ENCODE measurements around the gene C1QTNF8.

Gene C1QTNF8

DNA sequence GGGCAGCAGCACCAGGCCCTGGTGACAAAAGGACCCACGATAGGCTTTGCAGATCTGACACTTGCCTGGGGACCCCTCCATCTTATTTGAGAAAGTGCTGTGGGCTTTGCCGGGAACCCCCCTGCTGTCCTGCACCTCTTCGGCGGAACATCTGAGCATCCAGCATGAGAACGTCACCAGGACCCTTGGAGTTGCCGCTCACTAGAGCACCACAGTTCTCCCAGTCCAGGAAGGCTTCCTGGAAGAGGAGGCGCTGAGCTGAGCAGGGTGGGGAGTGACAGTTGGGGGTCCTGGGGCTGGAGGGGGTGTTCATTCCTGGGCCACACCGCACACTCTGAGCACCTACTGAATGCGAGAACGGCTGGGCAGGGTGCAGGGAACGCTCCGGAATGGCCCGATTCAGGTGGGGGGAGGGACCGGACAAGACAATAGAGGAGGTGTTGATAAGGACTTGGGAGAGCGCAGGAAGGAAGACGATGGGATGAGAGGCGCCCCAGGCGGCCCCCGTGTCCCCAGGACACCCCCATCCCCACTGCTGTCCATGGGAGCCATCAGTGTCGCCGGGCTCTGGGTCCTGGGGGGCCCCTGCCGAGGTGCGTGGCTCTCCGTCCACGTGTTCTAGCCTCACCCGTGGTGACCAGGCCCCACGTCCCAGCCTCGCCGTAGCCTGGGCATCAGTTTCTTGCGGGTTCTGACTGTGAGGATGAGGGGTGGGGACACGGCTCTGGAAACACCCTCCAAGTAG, 32.1 kb upstream of the C1QTNF8 start:
- ATAC-seq (no peak), DNase-seq (no peak)

DNA sequence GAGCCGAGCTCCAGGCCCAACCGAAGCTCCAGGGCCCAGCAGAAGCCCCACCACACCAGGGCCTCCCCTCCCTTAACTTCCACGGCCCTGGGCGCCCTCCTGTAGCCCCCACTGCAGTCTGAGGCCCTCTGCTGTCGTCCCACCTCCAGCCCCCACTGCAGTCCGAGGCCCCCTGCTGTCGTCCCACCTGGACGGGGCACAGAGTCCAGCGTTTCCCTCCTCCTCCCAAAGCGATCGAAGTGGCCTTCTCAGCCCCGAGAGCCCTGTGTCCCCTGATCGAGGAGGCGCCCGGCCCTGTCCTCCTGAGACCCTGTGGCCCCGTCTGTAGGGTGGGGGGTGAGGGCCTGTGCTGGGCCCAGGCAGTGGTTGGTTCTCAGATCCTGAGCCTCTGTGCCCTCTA, 31.1 kb upstream of the C1QTNF8 start:
- ATAC-seq (no peak), DNase-seq (no peak)

DNA sequence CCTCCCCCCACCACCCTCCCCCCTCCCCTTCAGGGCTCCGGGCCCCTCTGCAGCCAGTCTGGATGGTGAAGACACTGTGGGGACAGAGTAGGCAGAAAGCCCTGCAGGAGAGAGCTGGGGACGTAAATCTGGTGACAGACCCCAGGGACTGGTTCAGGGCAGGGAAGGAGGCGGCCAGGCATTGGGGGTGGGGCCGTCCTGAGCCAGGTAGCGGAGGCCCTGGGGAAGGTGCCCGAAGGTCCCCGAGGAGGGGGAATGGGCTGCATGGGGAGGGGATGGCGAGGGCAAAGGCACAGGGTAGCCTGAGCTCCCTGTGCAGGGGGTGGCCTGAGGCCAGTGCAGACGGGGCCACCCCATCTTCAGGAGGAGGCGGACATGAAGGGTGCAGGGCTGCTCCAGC, 30.5 kb upstream of the C1QTNF8 start:
- no peak for DNase-seq
- no peak for ATAC-seq

DNA sequence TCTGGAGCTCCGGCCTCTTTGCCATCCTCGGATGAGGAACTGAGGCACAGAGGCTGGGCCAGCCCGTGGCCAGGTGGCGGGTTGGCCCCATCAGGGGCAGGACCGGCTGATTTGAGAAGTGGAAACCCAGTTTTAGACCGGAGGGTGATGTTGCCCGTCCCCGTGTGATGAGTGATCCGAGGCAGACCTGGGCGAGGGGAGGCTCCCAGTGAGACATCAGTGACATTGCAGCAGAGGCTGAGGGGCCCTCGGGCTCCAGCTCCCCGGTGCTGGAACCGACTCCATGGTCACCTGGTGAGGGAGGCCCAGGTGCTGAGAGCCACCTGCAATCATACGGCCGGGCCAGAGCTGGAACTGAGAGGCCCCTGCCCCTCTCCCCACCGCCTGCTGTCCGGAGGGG, 30.0 kb upstream of the C1QTNF8 start:
- DNase-seq = no peak
- no peak for ATAC-seq

DNA sequence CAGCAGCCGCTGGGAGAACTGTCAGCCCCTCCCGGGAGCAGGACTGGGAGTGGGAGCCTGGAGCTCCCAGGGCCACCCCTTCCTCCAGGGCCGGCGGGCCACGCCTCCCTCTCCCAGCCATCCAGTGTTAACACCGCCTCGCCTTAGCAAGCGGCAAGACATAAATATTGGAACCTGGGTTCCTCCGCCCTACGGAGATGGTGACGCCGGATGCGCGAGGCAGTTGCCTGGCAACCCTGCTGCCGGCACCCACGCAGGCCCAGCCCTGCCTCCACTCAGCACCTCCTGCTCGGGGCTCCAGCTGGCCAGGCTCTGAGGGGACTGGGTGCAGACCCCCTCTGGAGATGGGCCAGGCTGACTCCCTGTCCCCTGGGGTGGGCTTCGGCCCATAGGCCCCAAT, 29.4 kb upstream of the C1QTNF8 start:
- ATAC-seq (no peak), DNase-seq (peak; percentile 26)

DNA sequence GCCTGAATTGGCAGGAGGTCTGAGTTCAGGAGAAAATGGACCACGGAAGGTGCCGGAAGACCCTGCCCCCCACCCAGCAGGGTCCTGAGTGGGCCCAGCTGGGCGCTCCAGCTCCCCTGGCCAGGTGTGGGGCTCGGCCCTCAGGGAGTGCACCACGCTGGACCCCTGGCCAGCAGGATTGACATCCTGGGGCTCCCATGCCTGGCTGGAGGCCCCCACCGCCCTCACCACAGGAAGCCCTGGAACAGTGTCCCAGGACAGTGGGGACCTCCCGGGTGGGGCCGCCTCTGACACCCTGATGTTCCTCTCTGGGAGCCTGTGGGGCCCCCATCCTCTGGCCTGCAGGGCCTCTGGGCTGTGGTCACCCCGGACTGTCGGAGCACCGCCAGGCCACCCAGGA, 28.8 kb upstream of the C1QTNF8 start:
- no peak for DNase-seq

DNA sequence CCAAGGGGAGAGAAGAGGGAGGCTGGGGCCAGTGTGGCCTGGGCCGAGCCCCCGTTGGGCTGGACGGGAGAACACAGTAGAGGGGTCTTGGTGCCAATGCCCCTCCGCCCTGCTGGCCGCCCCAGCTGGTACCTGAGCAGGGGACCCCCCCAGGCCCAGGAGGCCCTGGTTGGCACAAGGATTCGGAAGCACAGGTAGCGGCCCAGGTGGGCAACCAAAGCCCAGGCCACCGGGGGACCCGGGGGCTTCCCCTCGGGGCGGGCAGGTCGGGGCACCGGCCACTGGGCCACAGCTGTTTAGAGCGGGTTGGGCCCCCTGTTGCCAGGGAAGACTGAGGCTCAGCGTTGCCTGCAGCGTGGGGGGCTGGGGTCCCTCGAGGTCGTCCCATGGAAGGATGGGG, 28.2 kb upstream of the C1QTNF8 start:
- no peak for ATAC-seq
- no peak for DNase-seq

More for the DNA sequence above, 28.8 kb upstream of the C1QTNF8 start:
- no peak for ATAC-seq

DNA sequence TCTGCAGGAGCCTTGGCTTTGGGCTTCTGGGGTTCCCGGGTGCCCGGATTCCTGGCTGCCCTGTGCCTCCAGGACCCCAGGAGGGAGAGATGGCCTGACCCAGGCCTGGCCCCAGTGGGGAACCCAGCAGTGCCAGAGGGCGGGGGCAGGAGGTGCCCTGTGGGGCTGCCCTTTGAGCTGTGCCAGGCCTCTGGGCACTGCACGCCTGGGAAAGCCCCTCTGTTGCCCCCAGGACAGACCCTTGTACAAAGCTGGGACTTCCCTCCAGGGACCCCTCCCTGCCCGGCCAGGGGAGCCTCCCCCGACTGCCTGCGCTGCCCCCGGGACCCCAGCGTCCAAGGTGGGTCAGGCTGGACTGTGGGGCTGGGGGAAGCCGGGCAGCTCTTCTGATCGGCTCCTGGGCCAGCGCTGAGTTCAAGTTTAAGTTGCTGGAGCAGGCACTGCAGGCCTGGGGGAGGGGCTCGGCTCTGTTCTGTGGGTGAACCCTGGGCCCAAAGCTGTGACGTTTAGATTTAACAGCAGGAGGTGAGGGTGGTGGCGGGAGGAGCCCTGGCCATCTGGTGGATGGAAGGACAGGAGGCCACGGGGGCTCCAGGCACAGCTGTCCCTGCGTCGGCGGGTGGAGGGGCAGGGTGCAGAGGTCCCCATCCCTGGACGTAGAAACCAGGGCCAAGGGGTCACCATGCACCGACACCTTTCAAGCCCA, 27.6 kb upstream of the C1QTNF8 start:
- DNase-seq (no peak), ATAC-seq (no peak)

DNA sequence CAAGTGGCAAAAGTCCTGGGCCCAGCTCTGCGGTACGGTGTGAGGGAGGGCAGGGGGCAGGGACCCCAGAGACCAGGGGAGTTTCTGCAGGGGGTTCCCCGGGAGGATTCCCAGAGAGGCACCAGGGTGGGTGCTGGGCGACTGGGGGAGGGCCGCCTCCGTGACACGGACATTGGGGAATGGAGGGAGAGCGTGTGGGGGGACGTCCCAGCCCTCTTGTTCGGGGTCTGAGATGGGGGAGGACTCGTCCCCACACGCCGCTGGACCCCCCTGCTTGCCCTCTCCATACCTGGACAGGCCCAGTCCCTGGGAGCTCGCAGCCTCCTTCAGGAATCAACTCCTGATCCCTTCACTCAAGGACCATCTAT, 26.3 kb upstream of the C1QTNF8 start:
- DNase-seq = no peak
- ATAC-seq = no peak

DNA sequence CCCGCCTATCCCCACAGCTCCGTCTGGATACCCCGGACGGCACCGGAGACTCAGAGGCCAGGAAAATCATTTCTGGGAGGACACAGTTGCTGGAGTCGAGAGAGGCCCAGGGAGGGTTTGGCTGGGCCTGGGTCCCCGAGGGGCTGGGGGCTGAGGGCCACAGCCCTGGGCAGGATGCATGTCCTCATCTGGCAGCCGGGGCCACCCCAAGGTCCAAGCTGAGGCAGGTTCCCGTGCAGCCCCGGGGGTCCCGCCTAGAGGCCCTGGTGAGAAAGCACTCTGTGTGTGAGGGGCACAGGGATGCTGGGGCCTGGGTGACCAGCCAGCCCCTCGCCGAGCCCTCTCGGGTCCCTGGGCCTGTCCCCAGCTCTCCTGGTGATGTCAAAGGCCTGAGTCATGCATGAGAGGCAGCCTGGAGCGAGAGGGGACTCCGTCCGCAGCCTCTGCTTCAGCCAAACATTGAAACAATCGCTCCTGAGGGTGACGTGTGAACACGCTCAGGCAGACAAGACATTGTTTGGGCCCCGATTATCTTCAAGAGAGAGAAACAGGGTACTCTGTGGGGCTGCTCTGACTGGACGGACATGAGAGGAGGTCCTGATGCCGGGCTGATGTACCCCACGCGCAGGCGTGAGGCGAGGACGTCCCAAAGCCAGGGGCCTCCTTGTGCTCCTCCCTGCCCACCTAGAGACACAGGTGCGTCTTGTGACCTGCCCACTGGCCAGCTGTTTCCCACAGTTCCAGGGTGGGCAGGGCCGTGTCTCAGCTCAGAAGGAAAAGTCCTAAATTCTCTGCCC, 25.8 kb upstream of the C1QTNF8 start:
- no peak for DNase-seq
- ATAC-seq = no peak

DNA sequence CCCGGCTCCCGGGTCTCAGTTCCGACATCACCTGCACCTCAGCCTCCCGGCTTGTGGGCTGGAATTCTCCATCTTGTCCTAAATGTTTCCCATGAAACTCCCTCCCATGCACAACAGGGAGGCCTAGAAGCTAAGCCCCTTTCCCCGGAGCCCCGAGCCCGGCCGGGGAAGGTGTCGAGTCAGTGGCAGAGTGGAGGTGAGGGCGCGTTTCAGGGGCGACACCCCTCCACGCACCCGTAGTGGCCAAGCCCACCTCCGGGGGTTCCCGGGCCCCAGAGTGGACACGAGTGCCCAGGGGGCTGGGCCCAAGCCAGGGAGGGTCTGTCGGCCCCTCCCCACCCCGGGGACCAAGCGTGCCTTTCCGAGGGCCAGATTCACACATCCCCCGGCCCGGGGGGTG, 25.0 kb upstream of the C1QTNF8 start:
- DNase-seq = no peak
- no peak for ATAC-seq

DNA sequence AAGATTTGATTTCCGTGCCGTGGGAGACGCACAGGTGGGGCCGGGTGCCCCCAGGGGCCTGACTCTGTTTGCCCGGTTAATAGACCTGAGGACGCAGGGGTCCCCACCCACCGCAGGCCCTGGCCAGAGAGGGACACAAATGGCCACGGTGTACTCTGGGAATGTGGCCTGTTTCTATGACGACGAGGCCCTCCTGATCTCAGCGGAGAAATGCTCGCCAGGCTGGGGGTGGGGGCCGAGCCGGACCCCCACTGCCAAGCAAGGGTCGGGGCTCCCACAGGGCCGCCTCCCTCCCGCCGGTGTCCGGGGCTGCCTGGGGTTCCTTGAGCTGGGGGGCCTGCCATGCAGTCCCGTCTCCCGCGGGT, 24.5 kb upstream of the C1QTNF8 start:
- ATAC-seq = no peak
- DNase-seq = no peak

DNA sequence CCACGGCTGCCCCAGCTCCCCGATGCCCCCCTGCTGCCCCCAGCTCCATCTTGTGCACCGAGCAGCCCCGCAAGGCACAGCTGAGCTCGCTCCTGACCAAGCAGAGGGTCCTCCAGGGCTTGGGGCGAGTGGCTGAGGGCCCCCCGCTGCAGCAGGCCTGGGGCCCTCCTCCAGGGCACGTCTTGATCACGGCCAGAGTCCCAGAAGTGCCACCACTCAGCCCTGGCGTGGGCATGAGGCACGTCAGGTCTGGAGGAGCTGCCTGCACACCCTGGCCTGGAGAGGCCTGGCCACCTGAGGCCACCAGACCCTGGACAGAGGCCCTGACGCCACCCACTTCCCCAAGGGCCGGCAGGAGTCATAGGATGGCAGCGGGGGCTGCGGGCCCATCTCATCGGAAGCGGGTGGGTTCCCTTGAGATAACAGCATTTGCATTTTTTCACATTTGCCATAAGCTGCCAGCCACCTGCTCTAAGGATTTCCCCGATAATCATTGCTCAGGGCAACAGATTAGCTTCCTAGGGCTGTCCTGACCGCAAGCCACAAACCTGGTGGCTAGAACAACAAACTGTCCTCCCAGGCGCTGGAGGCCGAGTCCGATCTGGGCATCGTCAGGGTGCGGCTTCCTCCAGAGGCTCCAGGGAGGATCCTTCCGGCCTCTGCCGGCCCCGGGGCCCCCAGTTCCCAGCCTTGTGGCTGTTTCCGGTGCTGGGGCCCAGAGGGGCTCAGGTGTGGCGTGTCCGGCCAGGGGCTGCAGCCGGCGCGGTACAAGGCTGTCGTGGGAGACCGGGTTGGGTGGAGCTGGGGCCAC, 23.9 kb upstream of the C1QTNF8 start:
- DNase-seq (no peak), ATAC-seq (no peak)

DNA sequence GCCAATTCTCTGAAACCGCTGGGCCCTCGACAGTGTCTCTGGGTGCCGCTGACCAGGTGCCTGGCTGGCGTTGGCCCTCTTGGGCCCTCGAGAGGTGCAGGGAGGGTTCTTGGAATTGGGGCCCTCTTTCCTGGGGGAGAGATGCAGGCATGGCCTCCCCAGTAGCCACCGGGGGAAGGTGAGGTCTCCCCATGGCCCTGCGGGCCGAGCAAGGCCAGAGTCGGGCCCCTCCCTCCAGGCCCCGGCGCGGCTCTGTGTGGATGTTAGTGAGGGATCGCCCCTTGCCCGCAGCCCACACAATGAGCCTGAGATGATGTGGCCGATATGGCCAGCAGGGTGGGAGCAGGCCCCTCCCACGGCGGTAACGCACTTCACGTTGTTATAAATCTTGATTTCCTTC, 23.1 kb upstream of the C1QTNF8 start:
- DNase-seq (no peak), ATAC-seq (no peak)

DNA sequence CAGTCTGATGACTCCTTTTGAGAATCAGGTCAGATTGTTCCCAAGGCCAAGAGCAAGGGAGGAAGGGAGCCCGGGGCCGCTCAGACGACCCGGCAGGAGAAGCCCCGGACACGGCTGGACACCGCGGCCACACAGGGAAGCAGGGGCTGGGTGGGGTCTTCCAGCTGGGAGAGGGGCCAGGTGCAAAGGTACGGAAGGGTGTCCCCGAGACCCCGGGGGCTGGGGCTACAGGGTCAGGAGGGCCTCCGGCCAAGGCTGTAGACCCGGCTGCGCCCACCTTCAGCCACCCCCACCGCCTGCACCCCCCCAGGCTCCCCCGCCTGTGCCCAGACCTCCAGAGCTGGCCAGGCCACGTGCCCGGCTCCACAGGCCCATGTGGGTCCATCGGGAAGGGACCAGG, 21.9 kb upstream of the C1QTNF8 start:
- ATAC-seq = no peak
- DNase-seq = no peak

DNA sequence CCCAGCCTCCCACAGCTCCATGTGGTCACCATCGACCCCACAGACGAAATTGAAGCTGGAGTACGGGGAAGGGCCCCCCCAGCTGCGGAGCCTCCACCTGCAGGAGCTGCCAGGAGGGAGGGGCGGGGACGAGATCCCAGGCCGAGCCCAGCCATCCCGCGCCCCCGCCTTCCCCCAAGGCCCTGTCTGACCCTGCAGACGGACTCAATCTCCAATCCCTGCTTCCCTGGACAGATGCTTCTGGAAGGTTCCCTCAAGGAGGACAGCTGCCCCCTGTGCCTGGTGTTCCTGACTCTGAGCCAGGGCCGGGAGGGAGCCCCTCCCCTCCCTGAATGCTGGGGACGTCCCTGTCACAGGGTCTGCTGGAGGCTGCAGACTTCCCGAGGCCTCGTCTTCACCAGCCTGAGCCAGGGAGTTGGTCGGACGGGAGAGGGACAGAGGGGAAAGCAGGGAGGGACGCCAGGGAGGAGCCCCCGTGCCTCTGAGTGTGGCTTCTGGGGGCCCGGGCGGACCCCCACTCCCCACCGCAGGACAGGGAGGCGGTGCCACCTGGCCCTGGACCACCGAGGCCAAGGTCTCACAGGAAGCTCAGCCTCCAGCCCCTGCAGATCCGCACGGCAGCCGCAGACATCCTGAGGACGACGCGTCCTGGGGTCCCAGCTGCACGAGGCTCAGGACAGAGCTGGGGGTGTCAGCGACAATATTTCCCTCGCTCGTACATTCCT, 21.3 kb upstream of the C1QTNF8 start:
- ATAC-seq (no peak), DNase-seq (no peak)

DNA sequence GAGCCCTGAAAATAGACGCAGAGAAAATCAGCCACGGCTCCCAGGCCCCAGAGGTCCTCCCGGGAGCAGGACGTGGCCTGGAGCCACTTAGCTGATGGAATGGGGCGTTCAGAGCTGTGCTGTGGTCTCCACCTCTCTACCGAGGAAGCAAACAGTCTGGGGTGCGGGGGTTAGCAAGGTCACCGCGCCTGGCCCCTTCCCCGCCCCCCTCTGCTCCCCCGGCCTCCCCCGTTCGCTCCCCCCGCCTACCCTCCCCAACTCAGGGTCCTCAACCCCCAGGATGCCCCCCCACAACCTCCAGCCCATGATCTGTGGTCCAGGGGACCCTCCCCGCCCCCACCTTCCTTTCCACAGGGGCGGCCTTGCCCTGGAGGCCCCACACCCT, 20.6 kb upstream of the C1QTNF8 start:
- DNase-seq = no peak
- no peak for ATAC-seq

DNA sequence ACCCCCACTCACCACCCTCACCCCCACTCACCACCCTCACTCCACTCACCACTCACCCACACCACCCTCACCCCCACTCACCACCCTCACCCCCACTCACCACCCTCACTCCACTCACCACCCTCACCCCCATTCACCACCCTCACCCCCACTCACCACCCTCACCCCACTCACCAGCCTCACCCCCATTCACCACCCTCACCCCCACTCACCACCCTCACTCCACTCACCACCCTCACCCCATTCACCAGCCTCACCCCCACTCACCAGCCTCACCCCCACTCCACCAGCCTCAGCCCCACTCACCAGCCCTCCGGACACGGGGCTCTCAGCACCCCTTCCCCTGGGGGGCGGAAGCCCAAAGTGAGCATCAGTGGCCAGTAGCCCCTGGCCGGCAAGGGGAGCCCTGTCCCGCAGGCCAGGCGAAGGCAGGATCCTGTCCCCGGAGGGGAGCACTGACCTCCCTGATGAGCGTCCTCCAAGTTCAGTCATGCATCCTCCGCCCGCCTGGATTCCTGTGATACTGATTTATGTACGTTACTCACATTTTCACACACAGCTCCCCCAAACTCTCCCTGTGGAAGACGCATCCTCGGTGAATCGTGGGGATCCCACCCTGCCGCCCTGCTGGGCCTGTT, 18.0 kb upstream of the C1QTNF8 start:
- DNase-seq (no peak), ATAC-seq (no peak)

DNA sequence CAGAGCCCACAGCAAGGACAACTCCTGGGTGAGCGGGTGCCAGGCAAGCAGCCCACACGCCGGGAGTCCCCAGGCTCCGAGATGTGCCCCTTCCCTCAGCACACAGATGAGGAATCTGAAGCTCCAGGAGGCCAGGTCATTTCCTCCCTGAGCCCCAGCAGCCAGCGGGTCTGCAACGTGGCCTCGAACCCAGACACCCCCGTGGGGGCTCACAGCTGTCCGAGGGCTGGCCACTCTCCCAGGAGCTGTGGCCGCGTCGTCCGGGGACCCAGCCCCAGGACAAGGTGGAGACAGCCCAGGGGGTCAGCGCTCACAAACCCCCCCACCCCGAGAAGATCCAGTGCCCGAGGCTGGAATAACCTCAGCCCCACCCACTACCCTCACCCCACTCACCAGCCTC, 17.4 kb upstream of the C1QTNF8 start:
- no peak for DNase-seq

DNA sequence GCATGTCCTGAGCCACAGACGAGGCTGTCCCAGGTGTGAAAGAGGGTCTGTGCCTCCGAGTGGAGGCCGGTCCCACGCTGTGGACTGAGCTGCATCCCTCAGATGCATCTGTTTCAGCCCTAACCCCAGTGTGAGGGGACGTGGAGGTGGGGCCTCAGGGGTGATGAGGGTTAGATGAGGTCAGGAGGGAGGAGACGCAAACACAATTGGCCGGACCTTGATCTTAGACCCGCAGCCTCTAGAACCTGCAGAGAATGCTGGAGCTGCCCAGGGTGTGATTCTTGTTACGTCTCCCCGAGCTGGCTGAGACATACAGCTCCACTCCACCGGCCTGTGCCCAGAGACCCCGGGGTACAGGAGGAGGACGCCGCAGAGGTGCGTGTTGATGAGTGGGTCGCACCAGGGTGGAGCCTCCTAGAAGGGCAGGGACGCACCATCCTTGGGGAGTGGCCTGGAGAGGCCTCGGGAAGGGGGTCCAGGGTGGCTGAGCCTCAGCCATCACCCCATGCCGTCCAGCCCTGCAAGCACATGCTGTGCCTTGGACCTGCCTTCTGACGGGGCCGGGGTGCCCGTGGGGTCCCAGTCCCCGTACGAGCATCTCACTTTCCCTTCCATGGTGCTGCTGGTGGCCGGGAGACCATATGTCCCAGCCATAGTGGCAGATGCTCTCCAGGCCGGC, 16.6 kb upstream of the C1QTNF8 start:
- DNase-seq = no peak
- no peak for ATAC-seq

More for the DNA sequence above, 17.4 kb upstream of the C1QTNF8 start:
- no peak for ATAC-seq

DNA sequence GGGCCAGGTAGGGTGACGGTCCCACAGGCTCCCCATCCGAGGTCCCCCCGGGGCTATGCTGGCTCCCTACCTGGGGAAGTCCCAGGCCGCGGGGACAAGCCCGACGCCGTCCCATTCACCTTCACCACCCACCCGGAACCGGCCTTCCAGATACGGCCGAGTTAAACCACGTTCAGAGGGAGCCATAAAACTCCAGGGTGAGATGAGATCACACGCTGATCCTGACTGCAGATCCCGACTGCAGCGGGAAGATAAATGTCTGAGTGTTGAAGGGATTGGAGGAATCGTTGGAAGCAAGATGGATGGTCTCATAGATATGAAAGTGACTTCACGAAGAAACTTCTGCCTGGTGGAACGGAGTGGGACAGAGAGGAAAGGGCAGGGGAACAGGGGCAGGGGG, 13.6 kb upstream of the C1QTNF8 start:
- ATAC-seq (no peak), DNase-seq (no peak)

Measured in stimulated activated naive CD8-positive, alpha-beta T cell treated with anti-CD3 and anti-CD28 coated beads, Interleukin-15, Interleukin-2, amounts not matched to agents 100 U/mL and 50 U/mL, for 24 hours (primary cell).